Liver (tissue), 9 donors: ENCODE data around the gene HOXB4. TPM values are rescaled to one million over a fixed set of nuclear protein-coding genes. Genes with fewer than 3 reads are reported as not detected.
"Not testable (repeated sequence)": the region's sequence is repeated elsewhere in the genome, so short reads cannot be mapped to it uniquely, and the experiment has no call there.

ENCODE experiments used
- DNase-seq: peaks from one replicate; pipeline ENCODE4 v3.0.0-alpha.2; 2017; ENCODE audit warnings: low spot score
- H3K27ac ChIP-seq, 2 donors: one replicate each; pipeline ENCODE4 v1.7.0; 2013; ENCODE audit warnings: inconsistent platforms in 2 of 2, low read length in 2 of 2, control low read depth in 1 of 2, low read depth in 1 of 2, mild to moderate bottlenecking in 1 of 2
- H3K27me3 ChIP-seq, 4 donors: one replicate each; pipeline versions ENCODE4 v1.6.1 to v1.7.0; 2013; ENCODE audit warnings: low read length in 3 of 4, inconsistent platforms in 1 of 4, mild to moderate bottlenecking in 1 of 4, moderate library complexity in 1 of 4; ENCODE audit not compliant: control insufficient read depth in 4 of 4, insufficient read depth in 4 of 4
- H3K36me3 ChIP-seq, 4 donors: one replicate each; pipeline versions ENCODE4 v1.6.1 to v1.7.0; 2013; ENCODE audit warnings: low read length in 3 of 4, mild to moderate bottlenecking in 3 of 4, low read depth in 1 of 4, moderate library complexity in 1 of 4; ENCODE audit not compliant: control insufficient read depth in 4 of 4, insufficient read depth in 3 of 4
- H3K4me1 ChIP-seq, 4 donors: one replicate each; pipeline versions ENCODE4 v1.6.1 to v1.7.0; 2013; ENCODE audit warnings: low read length in 3 of 4, mild to moderate bottlenecking in 3 of 4, moderate library complexity in 1 of 4; ENCODE audit not compliant: control insufficient read depth in 4 of 4, insufficient read depth in 4 of 4
- H3K4me3 ChIP-seq, 3 donors: one replicate each; pipeline versions ENCODE4 v1.6.1 to v1.7.0; 2013; ENCODE audit warnings: low read length in 3 of 3, control low read depth in 1 of 3, low read depth in 1 of 3, mild to moderate bottlenecking in 1 of 3
- H3K9ac ChIP-seq, 2 donors: one replicate each; pipeline ENCODE4 v1.7.0; 2013; ENCODE audit warnings: low read length in 2 of 2, mild to moderate bottlenecking in 2 of 2, moderate library complexity in 2 of 2, control low read depth in 1 of 2, low read depth in 1 of 2
- H3K9me3 ChIP-seq, 4 donors: one replicate each; pipeline versions ENCODE4 v1.6.1 to v1.7.0; 2013; ENCODE audit warnings: low read length in 3 of 4; ENCODE audit not compliant: control insufficient read depth in 4 of 4
- ATF3 ChIP-seq: IDR thresholded peaks from 2 replicates; pipeline ENCODE4 v1.6.1; 2016; ENCODE audit warnings: antibody characterized with exemption
- EGR1 ChIP-seq, 2 donors: IDR thresholded peaks; 2 replicates each; pipeline ENCODE4 v1.6.1; 2016 to 2018; ENCODE audit warnings: antibody characterized with exemption in 2 of 2, low read depth in 2 of 2
- FOXA1 ChIP-seq: IDR thresholded peaks from 2 replicates; pipeline ENCODE4 v1.6.1; 2016; ENCODE audit warnings: antibody characterized with exemption
- FOXA2 ChIP-seq: IDR thresholded peaks from 2 replicates; pipeline ENCODE4 v1.6.1; 2016; ENCODE audit warnings: antibody characterized with exemption
- GABPA ChIP-seq, 2 donors: IDR thresholded peaks in 1 of 2; conservative IDR thresholded peaks in 1 of 2; 2 replicates each; pipeline ENCODE4 v1.6.1; 2016; ENCODE audit warnings: antibody characterized with exemption in 2 of 2, mild to moderate bottlenecking in 1 of 2, moderate library complexity in 1 of 2
- HNF4A ChIP-seq, 2 donors: conservative IDR thresholded peaks; 2 replicates each; pipeline ENCODE4 v1.6.1; 2016; ENCODE audit warnings: antibody characterized with exemption in 2 of 2, mild to moderate bottlenecking in 2 of 2
- HNF4G ChIP-seq: IDR thresholded peaks from 2 replicates; pipeline ENCODE4 v1.6.1; 2016; ENCODE audit warnings: antibody characterized with exemption
- JUND ChIP-seq, 2 donors: IDR thresholded peaks; 2 replicates each; pipeline ENCODE4 v1.6.1; 2016; ENCODE audit warnings: antibody characterized with exemption in 2 of 2
- NR2F2 ChIP-seq: IDR thresholded peaks from 2 replicates; pipeline ENCODE4 v1.6.1; 2016; ENCODE audit warnings: antibody characterized with exemption
- RAD21 ChIP-seq, 2 donors: IDR thresholded peaks; 2 replicates each; pipeline ENCODE4 v1.6.1; 2016; ENCODE audit warnings: antibody characterized with exemption in 2 of 2, mild to moderate bottlenecking in 2 of 2
- REST ChIP-seq: IDR thresholded peaks from 2 replicates; pipeline ENCODE4 v1.6.1; 2016; ENCODE audit warnings: antibody characterized with exemption, mild to moderate bottlenecking
- RXRA ChIP-seq, 2 donors: IDR thresholded peaks; 2 replicates each; pipeline ENCODE4 v1.6.1; 2017 to 2018; ENCODE audit warnings: antibody characterized with exemption in 2 of 2, mild to moderate bottlenecking in 1 of 2
- SP1 ChIP-seq: IDR thresholded peaks from 2 replicates; pipeline ENCODE4 v1.6.1; 2018; ENCODE audit warnings: antibody characterized with exemption, mild to moderate bottlenecking
- YY1 ChIP-seq: IDR thresholded peaks from 2 replicates; pipeline ENCODE4 v1.6.1; 2016; ENCODE audit warnings: antibody characterized with exemption, mild to moderate bottlenecking
- ZBTB33 ChIP-seq: IDR thresholded peaks from 2 replicates; pipeline ENCODE4 v1.6.1; 2016; ENCODE audit warnings: antibody characterized with exemption
- WGBS: extraction: QIAGEN DNeasy Blood & Tissue Kit; methylation state at CpG from one replicate; pipeline ENCODE4 v1.1.7; 2013; 5-methylcytosine and 5-hydroxymethylcytosine counted together
- polyA plus RNA-seq, 2 donors: library from polyadenylated mRNA; stranded (reverse) in 1 of 2; unstranded in 1 of 2; fragments of 200-250 nt in 1 of 2; fragments of >200 nt in 1 of 2; fragmentation: Nextera tagmentation in 1 of 2; extraction: Ambion mirVana in 1 of 2; gene quantifications; one replicate each; pipeline versions ENCODE4 v1.2.1 to v1.2.3, GENCODE V29; 2013 to 2015
- total RNA-seq, 2 donors: library from RNA; depleted of rRNA; stranded (reverse); fragments of >200 nt; gene quantifications; one replicate each; pipeline ENCODE4 v1.2.3, GENCODE V29; 2014
- donor health status: healthy.
- donor health status: healthy.
- donor health status: healthy.
- donor health status: healthy.
- donor health status: healthy.

The HOXB4 gene
- total and polyA plus RNA-seq, 4 donors, result 0.19 to 0.75 (median 0.50) TPM

GRCh38 chr17:48539177-48539576, 39.0 kb downstream of the HOXB4 start:
- DNase-seq, result no peak
- TF ChIP-seq FOXA2 (no peak), GABPA (IDR thresholded peaks at IDR 0.05 in 1 of 2, conservative IDR thresholded peaks at IDR 0.05 in 1 of 2) (no peak), ZBTB33 (no peak), HNF4A (conservative IDR thresholded peaks at IDR 0.05) (no peak), REST (no peak), JUND (IDR thresholded peaks at IDR 0.05) (no peak), FOXA1 (no peak), RAD21 (IDR thresholded peaks at IDR 0.05) (no peak), YY1 (no peak)
- Histone ChIP-seq H3K9ac (no peak overlapping the region), H3K9me3 (no peaks in the 10 kb centered on the region), H3K4me3 (no peak overlapping the region), H3K36me3 (no peaks in the 10 kb centered on the region), H3K27me3 (peaks cover 2 to 12% (median 3%) of the 10 kb centered on the region in 4 donors), H3K4me1 (peaks cover 0 to 9% (median 3%) of the 10 kb centered on the region in 4 donors), H3K27ac (no peak overlapping the region)
- WGBS, result 79% methylated on average over 4 of the region's 4 CpGs

- Histone ChIP-seq H3K4me3 (no peak overlapping the region), H3K27ac (no peak overlapping the region), H3K9me3 (no peaks in the 10 kb centered on the region), H3K36me3 (no peaks in the 10 kb centered on the region), H3K4me1 (no peaks in the 10 kb centered on the region), H3K27me3 (peaks cover 2 to 10% (median 3%) of the 10 kb centered on the region in 4 donors), H3K9ac (no peak overlapping the region)
- no peak for DNase-seq
- WGBS, result 91% methylated on average over 3 of the region's 3 CpGs
- no peak for TF ChIP-seq HNF4G
- TF ChIP-seq GABPA (IDR thresholded peaks at IDR 0.05 in 1 of 2, conservative IDR thresholded peaks at IDR 0.05 in 1 of 2), result no peak
- TF ChIP-seq FOXA2, result no peak
- TF ChIP-seq NR2F2, result no peak
- no peak for TF ChIP-seq ZBTB33
- TF ChIP-seq RAD21 (IDR thresholded peaks at IDR 0.05), result no peak
- TF ChIP-seq RXRA (IDR thresholded peaks at IDR 0.05), result no peak
- TF ChIP-seq JUND (IDR thresholded peaks at IDR 0.05), result no peak
- no peak for TF ChIP-seq ATF3
- TF ChIP-seq HNF4A (conservative IDR thresholded peaks at IDR 0.05), result no peak
- no peak for TF ChIP-seq SP1
- TF ChIP-seq YY1, result no peak
- TF ChIP-seq EGR1 (IDR thresholded peaks at IDR 0.05; ENCODE audit: low read depth in 2 of 2), result no peak
- TF ChIP-seq REST, result no peak
- TF ChIP-seq FOXA1, result no peak
Observed at GRCh38 chr17:48537316-48537715, 40.8 kb downstream of the HOXB4 start.

- not testable (repeated sequence) for H3K27ac ChIP-seq, H3K27me3 ChIP-seq, H3K9me3 ChIP-seq, H3K4me3 ChIP-seq, H3K9ac ChIP-seq, DNase-seq, H3K36me3 ChIP-seq, H3K4me1 ChIP-seq
- 80% methylated on average over 9 of the region's 9 CpGs for WGBS
Observed at GRCh38 chr17:48535793-48536559, 42.2 kb downstream of the HOXB4 start.
